Stimulated activated memory B cell treated with anti-CD40 and anti-IgM and Interleukin-4, amounts not matched to agents 10 μg/mL and 1 μg/mL and 100 μg/mL, for 72 hours (primary cell): ENCODE measurements around the gene NAV3.

Experiments used
- ATAC-seq: fragments of 150-1000 bp; cut with Tn5 transposase; 2 replicates; pipeline ENCODE4 v1.10.0; 2021
- H3K27ac Mint-ChIP-seq: one replicate; pipeline ENCODE4 v1.8.0; 2022; ENCODE audit warnings: mild to moderate bottlenecking, mixed read lengths
- H3K27me3 Mint-ChIP-seq: one replicate; pipeline ENCODE4 v1.8.0; 2022; ENCODE audit warnings: mixed read lengths
- H3K36me3 Mint-ChIP-seq: one replicate; pipeline ENCODE4 v1.8.0; 2022; ENCODE audit warnings: mixed read lengths
- H3K4me1 Mint-ChIP-seq: one replicate; pipeline ENCODE4 v1.8.0; 2022; ENCODE audit warnings: mixed read lengths
- H3K4me3 Mint-ChIP-seq: one replicate; pipeline ENCODE4 v1.8.0; 2022; ENCODE audit warnings: mild to moderate bottlenecking, moderate library complexity, mixed read lengths
- H3K9me3 Mint-ChIP-seq: one replicate; pipeline ENCODE4 v1.8.0; 2022; ENCODE audit warnings: mixed read lengths

The NAV3 gene

DNA sequence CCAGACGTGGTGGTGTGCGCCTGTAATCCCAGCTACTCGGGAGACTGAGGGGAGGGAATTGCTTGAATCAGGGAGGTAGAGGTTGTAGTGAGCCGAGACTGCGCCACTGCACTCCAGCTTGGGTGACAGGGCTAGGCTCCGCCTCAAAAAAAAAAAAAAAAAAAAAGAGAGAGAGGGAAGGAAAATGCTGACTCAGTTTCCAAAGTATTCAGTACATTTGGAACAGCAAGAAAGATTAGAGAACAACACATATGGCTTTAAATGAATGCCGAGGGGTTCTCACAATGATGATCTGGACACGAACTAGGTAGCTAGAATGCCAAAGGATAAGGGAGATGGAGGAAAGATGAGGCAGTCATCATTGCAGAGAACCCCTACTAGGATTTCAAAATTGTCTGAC, 97.4 kb downstream of the NAV3 start:
- H3K27me3 Mint-ChIP-seq: peaks cover 10% of the 10 kb centered on the region

DNA sequence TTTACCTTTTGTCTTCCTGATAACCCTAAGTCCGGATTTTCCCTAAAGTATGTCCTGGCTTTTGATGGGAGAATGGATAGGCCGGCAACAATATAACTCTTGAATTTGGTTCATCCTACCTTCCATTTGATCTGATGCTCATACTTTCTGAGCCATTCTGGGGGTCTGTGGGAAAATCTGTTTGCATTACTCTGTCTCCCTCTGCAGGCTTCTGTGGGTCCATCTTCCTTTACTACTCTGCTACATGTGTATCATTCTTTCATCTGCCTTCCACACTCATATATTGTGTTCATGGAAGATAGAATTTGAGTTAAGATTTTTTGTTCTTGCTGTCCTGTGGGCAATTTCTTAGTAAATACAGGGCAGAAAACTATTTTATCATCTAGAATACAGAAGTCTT, 101.5 kb downstream of the NAV3 start:
- no peak overlapping the region for H3K4me3 Mint-ChIP-seq
- H3K4me1 Mint-ChIP-seq: no peaks in the 10 kb centered on the region
- no peaks in the 10 kb centered on the region for H3K27me3 Mint-ChIP-seq
- no peaks in the 10 kb centered on the region for H3K36me3 Mint-ChIP-seq
- no peak for ATAC-seq
- no peaks in the 10 kb centered on the region for H3K9me3 Mint-ChIP-seq
- H3K27ac Mint-ChIP-seq: no peak overlapping the region

More for the DNA sequence above, 97.4 kb downstream of the NAV3 start:
- no peak for ATAC-seq
- H3K4me3 Mint-ChIP-seq: no peak overlapping the region
- no peaks in the 10 kb centered on the region for H3K36me3 Mint-ChIP-seq
- H3K9me3 Mint-ChIP-seq: no peaks in the 10 kb centered on the region
- no peak overlapping the region for H3K27ac Mint-ChIP-seq
- H3K4me1 Mint-ChIP-seq: no peaks in the 10 kb centered on the region

DNA sequence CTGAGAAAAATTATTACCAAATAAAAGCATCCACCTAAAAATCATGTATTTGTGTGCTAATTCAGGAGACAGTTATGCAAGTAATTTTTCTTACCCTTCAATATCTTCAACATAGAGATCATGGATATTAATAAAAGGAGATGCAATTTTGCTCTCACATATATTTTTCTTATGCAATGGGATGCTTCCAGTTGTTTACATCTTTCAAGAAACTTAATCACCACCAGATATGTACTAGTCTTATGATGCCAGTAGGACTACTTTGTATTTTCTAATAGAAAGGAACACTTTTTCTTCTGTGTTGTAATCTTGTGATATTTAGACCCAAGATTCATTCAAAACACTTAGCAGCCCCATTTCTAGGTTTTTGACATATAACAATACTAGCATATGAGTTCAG, 107.6 kb downstream of the NAV3 start:
- Mint-ChIP-seq H3K9me3 (no peaks in the 10 kb centered on the region), H3K27me3 (no peaks in the 10 kb centered on the region), H3K36me3 (no peaks in the 10 kb centered on the region), H3K4me1 (peaks cover 6% of the 10 kb centered on the region), H3K27ac (no peak overlapping the region), H3K4me3 (no peak overlapping the region)
- ATAC-seq: no peak

DNA sequence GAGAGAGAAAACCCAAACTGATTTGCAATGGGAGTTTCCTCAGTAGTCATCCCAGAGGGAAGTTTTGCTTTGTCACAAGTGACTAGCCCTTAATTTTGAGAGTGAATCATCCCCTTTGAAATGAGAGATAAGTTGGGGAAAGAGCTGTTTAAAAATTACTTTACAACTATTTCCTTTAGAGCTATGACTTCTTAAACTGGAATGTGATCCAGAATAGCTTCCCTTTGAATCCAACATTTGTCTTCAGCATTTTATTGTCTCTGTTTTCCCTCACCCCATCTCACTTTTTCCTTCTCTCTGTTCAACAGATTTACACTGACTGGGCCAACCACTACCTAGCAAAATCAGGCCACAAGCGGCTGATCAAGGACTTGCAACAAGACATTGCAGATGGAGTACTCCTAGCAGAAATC, 109.3 kb downstream of the NAV3 start:
- Mint-ChIP-seq H3K4me3 (no peak overlapping the region), H3K27ac (no peak overlapping the region), H3K27me3 (peaks cover 15% of the 10 kb centered on the region), H3K36me3 (no peaks in the 10 kb centered on the region), H3K9me3 (no peaks in the 10 kb centered on the region), H3K4me1 (peaks cover 6% of the 10 kb centered on the region)
- ATAC-seq: no peak

DNA sequence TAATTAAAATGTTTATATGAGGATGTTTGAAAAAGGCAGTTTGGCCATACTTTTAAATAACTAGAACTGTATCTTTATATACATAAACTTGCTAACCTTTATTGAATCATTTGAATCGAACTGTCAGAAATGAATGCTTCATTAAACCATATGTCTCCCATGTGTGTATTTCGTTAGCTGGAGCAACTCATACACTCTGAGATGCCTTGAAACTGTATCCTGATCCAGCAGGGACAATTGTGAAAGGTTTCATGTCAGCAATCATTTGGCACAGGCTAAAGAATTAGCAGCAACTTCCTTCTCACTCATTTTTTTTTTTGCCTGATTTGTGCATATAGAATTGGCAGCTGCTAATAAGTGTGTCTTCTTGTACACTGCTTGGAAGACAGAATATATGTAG, 109.9 kb downstream of the NAV3 start:
- Mint-ChIP-seq H3K4me1 (peaks cover 6% of the 10 kb centered on the region), H3K27me3 (peaks cover 19% of the 10 kb centered on the region), H3K9me3 (no peaks in the 10 kb centered on the region), H3K27ac (no peak overlapping the region), H3K4me3 (no peak overlapping the region), H3K36me3 (no peaks in the 10 kb centered on the region)
- no peak for ATAC-seq

DNA sequence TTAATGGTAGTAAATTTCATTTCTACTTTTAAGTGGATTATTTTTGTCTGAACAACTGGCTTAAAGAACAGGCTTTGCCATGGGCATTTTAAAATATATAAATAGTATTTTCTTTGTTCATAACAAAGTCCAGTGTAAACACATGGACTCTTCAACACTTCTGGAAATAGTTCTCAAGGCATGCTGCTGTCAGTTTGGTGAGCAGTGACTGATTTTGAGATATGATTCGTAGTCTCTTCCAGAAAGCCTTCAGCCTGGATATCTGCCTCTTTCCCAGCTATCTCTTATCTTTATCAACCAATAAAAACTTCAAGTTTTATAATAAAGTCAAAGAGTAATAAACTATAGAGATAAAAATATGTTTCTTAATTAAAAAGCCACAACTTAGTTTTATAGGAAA, 110.7 kb downstream of the NAV3 start:
- H3K27me3 Mint-ChIP-seq: peaks cover 19% of the 10 kb centered on the region
- H3K9me3 Mint-ChIP-seq: no peaks in the 10 kb centered on the region
- H3K36me3 Mint-ChIP-seq: no peaks in the 10 kb centered on the region
- H3K4me3 Mint-ChIP-seq: no peak overlapping the region
- peaks cover 6% of the 10 kb centered on the region for H3K4me1 Mint-ChIP-seq
- H3K27ac Mint-ChIP-seq: no peak overlapping the region
- no peak for ATAC-seq

DNA sequence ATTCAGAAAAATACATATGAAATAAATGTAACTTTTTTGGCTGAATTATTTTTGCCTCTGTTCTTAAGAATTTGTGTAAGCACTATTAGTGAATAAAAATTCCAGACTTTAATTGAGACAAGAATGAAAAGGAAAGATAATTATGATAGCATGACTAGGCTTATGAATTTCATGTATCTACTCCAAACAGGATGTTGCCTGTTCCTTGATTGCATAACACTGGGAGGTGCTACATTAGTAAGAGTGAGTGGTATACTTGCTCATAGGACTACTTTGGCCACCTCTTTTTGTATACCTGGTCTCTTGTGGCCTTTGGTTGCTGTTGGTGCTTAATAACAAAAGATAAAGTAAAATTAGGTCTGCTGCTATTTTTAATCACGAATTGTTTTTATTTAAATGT, 112.8 kb downstream of the NAV3 start:
- no peaks in the 10 kb centered on the region for H3K36me3 Mint-ChIP-seq
- no peak overlapping the region for H3K4me3 Mint-ChIP-seq
- H3K9me3 Mint-ChIP-seq: no peaks in the 10 kb centered on the region
- peaks cover 6% of the 10 kb centered on the region for H3K4me1 Mint-ChIP-seq
- ATAC-seq: no peak
- peaks cover 19% of the 10 kb centered on the region for H3K27me3 Mint-ChIP-seq
- H3K27ac Mint-ChIP-seq: no peak overlapping the region

DNA sequence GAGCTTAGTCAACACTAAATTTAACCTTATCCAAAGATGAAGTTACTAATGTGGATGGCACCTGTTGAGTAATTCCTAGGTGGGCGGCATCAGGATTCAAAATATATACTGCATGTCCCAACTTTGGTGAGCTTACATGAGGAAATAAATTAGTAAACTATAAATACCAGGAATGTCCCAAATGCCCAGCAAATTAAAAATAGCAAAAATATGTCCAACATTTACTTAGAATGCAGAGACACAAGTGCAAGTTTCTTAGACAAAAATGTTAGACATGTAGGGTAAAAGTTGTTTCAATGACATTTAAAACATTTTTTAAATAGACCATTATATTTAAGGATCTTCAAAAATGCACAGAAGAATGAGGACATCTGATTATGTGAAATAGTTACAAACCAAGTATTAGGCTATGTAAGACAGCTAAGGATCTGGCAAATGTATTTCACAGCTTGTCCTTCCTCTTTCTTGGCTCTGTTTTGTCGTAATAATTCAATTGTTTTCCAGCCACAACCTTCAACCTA, 115.9 kb downstream of the NAV3 start:
- Mint-ChIP-seq H3K9me3 (no peaks in the 10 kb centered on the region), H3K4me3 (no peak overlapping the region), H3K27me3 (peaks cover 19% of the 10 kb centered on the region), H3K4me1 (no peaks in the 10 kb centered on the region), H3K36me3 (no peaks in the 10 kb centered on the region), H3K27ac (no peak overlapping the region)
- ATAC-seq: no peak

DNA sequence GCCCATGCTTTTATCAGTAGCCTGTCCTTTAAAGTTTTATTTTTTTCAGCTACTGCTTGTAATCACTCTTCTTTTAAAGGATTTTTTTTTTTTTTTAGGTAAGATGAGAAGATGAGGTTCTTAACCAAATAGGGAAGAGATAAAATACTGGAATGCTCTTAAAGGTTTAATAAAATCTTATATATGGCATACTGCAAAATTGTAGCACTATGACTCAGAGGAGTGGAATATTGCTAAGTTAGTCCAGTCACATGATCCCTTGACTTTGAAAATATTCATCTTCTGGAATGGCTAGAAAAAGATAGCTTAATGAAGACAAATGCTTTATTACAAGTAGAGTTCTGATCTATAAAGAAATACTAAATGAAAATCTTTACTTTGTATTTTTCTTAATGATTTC, 116.6 kb downstream of the NAV3 start:
- Mint-ChIP-seq H3K9me3 (no peaks in the 10 kb centered on the region), H3K27me3 (peaks cover 19% of the 10 kb centered on the region), H3K4me1 (no peaks in the 10 kb centered on the region), H3K27ac (no peak overlapping the region), H3K36me3 (no peaks in the 10 kb centered on the region), H3K4me3 (no peak overlapping the region)
- ATAC-seq: no peak

DNA sequence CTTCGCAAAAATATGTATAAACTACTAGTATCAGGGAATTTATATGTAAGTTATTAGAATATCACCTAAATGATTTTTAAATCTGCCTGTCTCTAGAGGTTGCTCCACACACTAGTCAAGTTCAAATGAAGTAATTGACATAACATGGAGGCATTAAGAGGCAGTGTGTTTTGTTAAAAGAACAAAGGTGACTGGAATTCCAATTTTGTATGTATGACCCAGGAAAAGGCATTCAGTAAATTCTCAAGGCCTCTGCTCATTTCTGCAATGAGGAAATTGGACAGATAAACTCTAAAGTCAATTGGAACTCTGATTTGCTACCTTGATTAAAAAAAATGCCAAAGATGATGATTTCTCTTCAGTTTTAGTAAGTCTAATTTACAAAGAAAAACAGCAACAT, 117.1 kb downstream of the NAV3 start:
- no peaks in the 10 kb centered on the region for H3K36me3 Mint-ChIP-seq
- no peak for ATAC-seq
- H3K4me3 Mint-ChIP-seq: no peak overlapping the region
- peaks cover 19% of the 10 kb centered on the region for H3K27me3 Mint-ChIP-seq
- no peak overlapping the region for H3K27ac Mint-ChIP-seq
- no peaks in the 10 kb centered on the region for H3K4me1 Mint-ChIP-seq
- no peaks in the 10 kb centered on the region for H3K9me3 Mint-ChIP-seq

DNA sequence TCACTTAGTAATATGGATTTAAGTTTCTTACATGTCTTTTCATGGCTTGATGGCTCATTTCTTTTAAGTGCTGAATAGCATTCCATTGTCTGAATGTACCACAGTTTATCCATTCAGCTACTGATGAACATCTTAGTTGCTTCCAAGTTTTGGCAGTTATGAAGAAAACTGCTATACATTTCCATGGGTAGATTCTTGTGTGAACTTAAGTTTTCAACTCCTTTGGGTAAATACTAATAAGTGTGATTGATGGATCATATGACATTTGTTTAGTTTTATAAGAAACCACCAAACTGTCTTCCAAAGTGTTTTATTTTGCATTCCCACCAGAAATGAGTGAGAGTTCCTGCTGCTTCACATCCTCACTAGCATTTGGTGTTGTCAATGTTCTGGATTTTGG, 119.2 kb downstream of the NAV3 start:
- no peak overlapping the region for H3K4me3 Mint-ChIP-seq
- no peak overlapping the region for H3K27ac Mint-ChIP-seq
- H3K27me3 Mint-ChIP-seq: peaks cover 4% of the 10 kb centered on the region
- no peaks in the 10 kb centered on the region for H3K36me3 Mint-ChIP-seq
- H3K4me1 Mint-ChIP-seq: no peaks in the 10 kb centered on the region
- ATAC-seq: no peak
- H3K9me3 Mint-ChIP-seq: no peaks in the 10 kb centered on the region

DNA sequence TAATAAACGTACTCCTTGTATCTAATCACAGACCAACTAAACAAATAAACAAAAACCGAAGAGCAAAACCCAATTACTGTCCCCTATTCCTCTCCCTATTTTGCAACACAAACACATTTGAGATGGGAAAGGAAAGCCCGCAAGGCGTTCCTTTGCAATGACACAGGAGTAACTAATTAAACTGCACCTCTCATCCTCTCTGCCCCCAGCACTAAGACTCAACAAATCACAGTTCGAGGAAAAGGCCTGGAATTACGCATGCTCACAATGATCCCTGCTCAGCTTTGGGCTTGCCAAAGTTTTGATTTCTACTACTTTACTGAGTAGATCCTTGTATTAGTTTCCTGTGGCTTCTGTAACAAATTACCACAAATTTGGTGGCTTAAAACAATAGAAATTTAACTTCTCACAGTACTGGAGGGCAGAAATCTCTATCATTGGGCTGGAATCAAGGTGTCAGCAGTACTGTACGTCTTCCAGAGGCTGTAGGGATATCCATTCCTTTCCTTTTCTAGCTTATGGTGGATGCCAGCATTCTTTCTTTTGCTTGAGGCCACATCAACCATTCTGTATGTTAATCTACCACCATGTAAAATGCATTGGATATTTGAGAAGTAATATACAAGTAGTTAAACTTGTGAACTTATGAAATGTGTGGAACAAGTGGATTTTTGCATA, 123.0 kb downstream of the NAV3 start:
- Mint-ChIP-seq H3K27me3 (no peaks in the 10 kb centered on the region), H3K4me3 (no peak overlapping the region), H3K9me3 (no peaks in the 10 kb centered on the region), H3K36me3 (no peaks in the 10 kb centered on the region), H3K4me1 (no peaks in the 10 kb centered on the region), H3K27ac (no peak overlapping the region)
- no peak for ATAC-seq

DNA sequence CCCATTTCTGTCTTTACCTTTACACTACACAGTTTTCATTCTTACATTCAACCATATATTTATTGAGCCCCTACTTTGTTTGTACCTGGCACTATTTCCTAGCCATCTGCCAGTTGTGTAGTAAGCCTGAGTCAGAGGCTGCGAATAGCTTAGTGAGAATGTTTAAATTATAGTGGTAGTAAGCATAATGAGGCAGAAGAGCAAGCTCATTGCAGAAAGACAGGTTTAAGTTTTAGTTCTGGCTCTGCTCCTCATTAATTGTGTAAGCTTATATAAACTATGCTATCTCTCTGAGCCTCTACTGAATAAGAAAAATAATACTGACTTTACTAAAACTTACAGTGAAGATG, 123.5 kb downstream of the NAV3 start:
- ATAC-seq: no peak
- Mint-ChIP-seq H3K36me3 (no peaks in the 10 kb centered on the region), H3K27ac (no peak overlapping the region), H3K9me3 (no peaks in the 10 kb centered on the region), H3K27me3 (no peaks in the 10 kb centered on the region), H3K4me1 (no peaks in the 10 kb centered on the region), H3K4me3 (no peak overlapping the region)

DNA sequence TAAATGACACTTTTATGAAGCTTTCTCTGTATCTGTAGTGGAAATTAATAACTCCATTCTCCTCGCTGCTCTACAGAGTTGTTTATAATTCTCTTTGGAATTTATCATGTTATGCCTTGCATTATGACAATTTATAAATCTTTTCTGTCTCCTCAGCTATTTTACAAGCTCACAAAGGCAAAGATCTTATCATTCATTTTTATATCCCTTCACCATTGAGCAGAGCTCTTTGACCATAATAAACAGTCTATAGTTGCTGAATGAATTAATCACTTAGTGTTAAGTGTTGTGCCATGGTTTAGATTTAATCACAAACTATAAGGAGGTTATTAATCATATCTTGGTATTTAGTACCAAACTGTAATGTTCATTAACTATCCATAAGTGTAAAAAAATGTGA, 126.4 kb downstream of the NAV3 start:
- Mint-ChIP-seq H3K36me3 (no peaks in the 10 kb centered on the region), H3K4me3 (no peak overlapping the region), H3K27ac (no peak overlapping the region), H3K27me3 (no peaks in the 10 kb centered on the region), H3K9me3 (no peaks in the 10 kb centered on the region), H3K4me1 (no peaks in the 10 kb centered on the region)
- no peak for ATAC-seq

DNA sequence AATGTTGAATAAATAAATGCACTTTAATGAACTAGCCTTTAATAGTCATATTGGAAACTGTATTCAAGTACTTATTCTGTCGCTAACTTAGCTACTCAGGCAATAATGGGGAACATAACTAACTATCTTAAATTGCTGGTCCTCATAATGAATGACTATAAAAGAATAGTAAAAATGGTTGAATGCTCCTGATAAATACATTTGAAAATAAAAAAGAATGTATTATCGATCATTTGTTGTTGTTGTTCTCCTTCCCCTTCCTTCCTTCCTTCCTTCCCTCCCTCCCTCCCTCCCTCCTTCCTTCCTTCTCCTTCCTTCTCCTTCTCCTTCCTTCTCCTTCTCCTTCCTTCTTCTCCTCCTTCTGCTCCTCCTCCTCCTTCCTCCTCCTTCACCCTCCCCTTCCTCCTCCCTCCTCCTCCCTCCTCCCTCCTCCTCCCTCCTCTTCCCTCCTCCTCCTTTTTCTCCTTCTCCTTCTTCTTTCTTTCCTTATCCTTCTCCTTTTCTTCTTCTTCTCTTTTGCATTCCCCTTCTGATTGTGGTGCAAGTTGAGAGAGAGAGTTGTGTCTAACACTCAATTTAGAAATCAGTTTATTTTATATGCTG, 133.0 kb downstream of the NAV3 start:
- Mint-ChIP-seq H3K27me3 (peaks cover 8% of the 10 kb centered on the region), H3K4me1 (no peaks in the 10 kb centered on the region), H3K4me3 (no peak overlapping the region), H3K27ac (no peak overlapping the region), H3K36me3 (no peaks in the 10 kb centered on the region), H3K9me3 (no peaks in the 10 kb centered on the region)
- ATAC-seq: no peak

DNA sequence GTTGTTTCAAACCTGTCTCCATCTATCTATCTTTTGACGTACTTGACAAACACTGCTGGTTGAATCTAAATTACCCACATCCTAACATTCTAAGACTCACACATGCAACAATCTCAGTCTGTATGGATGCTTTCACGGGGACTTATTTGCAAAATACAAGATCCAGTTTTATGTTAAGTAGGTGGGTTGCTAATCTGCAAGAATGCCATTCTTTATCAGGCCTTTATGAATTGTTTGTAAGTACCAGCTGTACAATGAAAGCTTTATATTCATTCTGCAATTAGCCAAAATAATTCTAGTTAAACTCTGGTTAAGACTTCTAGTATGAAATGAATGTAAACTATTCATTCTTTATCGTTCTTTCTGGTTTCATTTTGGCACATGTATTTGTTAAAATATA, 135.1 kb downstream of the NAV3 start:
- no peaks in the 10 kb centered on the region for H3K4me1 Mint-ChIP-seq
- H3K36me3 Mint-ChIP-seq: no peaks in the 10 kb centered on the region
- no peak overlapping the region for H3K4me3 Mint-ChIP-seq
- no peak for ATAC-seq
- H3K9me3 Mint-ChIP-seq: no peaks in the 10 kb centered on the region
- H3K27ac Mint-ChIP-seq: no peak overlapping the region
- H3K27me3 Mint-ChIP-seq: peaks cover 8% of the 10 kb centered on the region
